Activated T-helper 1 cell treated with anti-CD3 and anti-CD28 coated beads, Interleukin-12 subunit alpha, Interleukin-12 subunit beta, Interleukin-2, Interleukin-4 antibody, amounts not matched to agents 30 ng/mL and 10 ng/mL and 1 ng/mL, durations not matched to agents 14 hours and 24 hours and 36 hours (primary cell): Measurements from ENCODE around the gene ALDOB. TPM values are rescaled to one million over a fixed set of nuclear protein-coding genes. Genes with fewer than 3 reads are reported as not detected.

Source experiments
- total RNA-seq: library from RNA; stranded (reverse); gene quantifications from 2 replicates; pipeline ENCODE4 v1.2.3, GENCODE V29; 2022

The ALDOB gene
- total RNA-seq, 1 donor from 2014 or later, result not detected

Other genes starting within 250 kb of the ALDOB start
- 0.08 TPM in 1 of 2 replicates, not detected in the other for gene BAAT, start 50.8 kb downstream of the ALDOB start, total RNA-seq
- gene MRPL50, start 37.2 kb downstream of the ALDOB start, total RNA-seq, result 16.3 and 16.6 TPM in 2 replicates
- 11.7 and 11.8 TPM in 2 replicates for gene ZNF189, start 36.9 kb downstream of the ALDOB start, total RNA-seq
- 39.3 and 45.9 TPM in 2 replicates for gene RNF20, start 98.1 kb upstream of the ALDOB start, total RNA-seq
- not detected in 2 replicates for gene PPP3R2, start 159.2 kb upstream of the ALDOB start, total RNA-seq